H1 (cell line): ENCODE measurements around the gene PTGER3. TPM values are rescaled to one million over a fixed set of nuclear protein-coding genes. Genes with fewer than 3 reads are reported as not detected.

Source experiments
- CTCF ChIA-PET: fragments of 300-600 bp; sonication (Branson Sonifier 250); formaldehyde crosslinking; loops from one replicate; lab custom pipeline; 2021; ENCODE audit not compliant: partially characterized antibody; lab: Charles Lee
- POLR2A ChIA-PET: fragments of 300-600 bp; sonication (Branson Sonifier 250); formaldehyde crosslinking; loops from one replicate; lab custom pipeline; 2021; ENCODE audit warnings: inconsistent platforms; ENCODE audit not compliant: partially characterized antibody; lab: Charles Lee
- DNase-seq, 2 experiments: peaks; one replicate each; pipeline versions ENCODE4 v3.0.0 to v3.0.0-alpha.2; 2010 to 2022; ENCODE audit warnings: low spot score in 2 of 2, low read depth in 1 of 2, mixed read lengths in 1 of 2
- FAIRE-seq: peaks from 2 replicates; lab custom pipeline; 2011; peaks lifted over from hg19 to GRCh38; lab: Jason Lieb, UNC
- H2AFZ ChIP-seq: 2 replicates; pipeline ENCODE4 v1.8.1; 2012; ENCODE audit warnings: low read length, inconsistent platforms
- H2AK5ac ChIP-seq: 2 replicates; pipeline ENCODE4 v1.6.1; 2013; ENCODE audit warnings: low read depth, low read length
- H2BK120ac ChIP-seq: replicated peaks from 2 replicates; pipeline ENCODE3; 2013; ENCODE audit warnings: low read depth, low read length, inconsistent platforms
- H2BK12ac ChIP-seq: 2 replicates; pipeline ENCODE4 v1.6.1; 2013; ENCODE audit warnings: low read depth, low read length
- H2BK15ac ChIP-seq: 2 replicates; pipeline ENCODE4 v1.6.1; 2013; ENCODE audit warnings: low read length
- H2BK20ac ChIP-seq: 2 replicates; pipeline ENCODE4 v1.6.1; 2013; ENCODE audit warnings: low read length
- H2BK5ac ChIP-seq: 2 replicates; pipeline ENCODE4 v1.6.1; 2013; ENCODE audit warnings: low read depth, low read length
- H3K14ac ChIP-seq: 2 replicates; pipeline ENCODE4 v1.6.1; 2013; ENCODE audit warnings: inconsistent platforms; ENCODE audit not compliant: insufficient read length
- H3K18ac ChIP-seq: 2 replicates; pipeline ENCODE4 v1.6.1; 2013; ENCODE audit warnings: low read length; ENCODE audit errors: extremely low read depth
- H3K23ac ChIP-seq: 2 replicates; pipeline ENCODE4 v1.6.1; 2013; ENCODE audit warnings: inconsistent platforms; ENCODE audit not compliant: insufficient read length
- H3K23me2 ChIP-seq: 2 replicates; pipeline ENCODE4 v1.6.1; 2013; ENCODE audit warnings: low read depth, low read length
- H3K27ac ChIP-seq: 2 replicates; pipeline ENCODE4 v1.6.1; 2011; ENCODE audit warnings: low read depth, low read length, inconsistent platforms
- H3K27me3 ChIP-seq, 4 experiments: replicated peaks in 1 of 4; 1 replicate in 1 of 4; 2 replicates in 3 of 4; pipeline versions ENCODE4 v1.6.1 to v1.8.1; 2011 to 2013; ENCODE audit warnings: low read length in 3 of 4, mild to moderate bottlenecking in 3 of 4, inconsistent platforms in 2 of 4, mixed read lengths in 2 of 4, moderate library complexity in 1 of 4; ENCODE audit not compliant: control insufficient read depth in 3 of 4, insufficient read depth in 3 of 4; ENCODE audit errors: extremely low read depth in 1 of 4
- H3K36me3 ChIP-seq, 4 experiments: 2 replicates each; pipeline versions ENCODE4 v1.6.1 to v1.8.1; 2011 to 2013; ENCODE audit warnings: mild to moderate bottlenecking in 4 of 4, low read length in 3 of 4, moderate library complexity in 2 of 4, control low read depth in 1 of 4, inconsistent platforms in 1 of 4; ENCODE audit not compliant: insufficient read depth in 4 of 4, control insufficient read depth in 2 of 4
- H3K4ac ChIP-seq: replicated peaks from 2 replicates; pipeline ENCODE3; 2013; ENCODE audit warnings: low read length, low read depth, mixed read lengths, inconsistent platforms; ENCODE audit not compliant: insufficient read length
- H3K4me1 ChIP-seq, 4 experiments: replicated peaks in 1 of 4; 1 replicate in 1 of 4; 2 replicates in 3 of 4; pipeline versions ENCODE4 v1.6.1 to v1.8.1; 2011 to 2013; ENCODE audit warnings: low read length in 3 of 4, inconsistent platforms in 2 of 4, mixed read lengths in 1 of 4; ENCODE audit not compliant: insufficient read depth in 4 of 4, control insufficient read depth in 3 of 4
- H3K4me2 ChIP-seq, 2 experiments: 2 replicates each; pipeline versions ENCODE4 v1.6.1 to v1.8.1; 2011 to 2013; ENCODE audit warnings: low read depth in 2 of 2, low read length in 2 of 2, control low read depth in 1 of 2, inconsistent platforms in 1 of 2, mild to moderate bottlenecking in 1 of 2; ENCODE audit not compliant: insufficient read depth in 1 of 2
- H3K4me3 ChIP-seq, 4 experiments: fragments of 200-600, 300-600 bp in 1 of 4; sonication (generic), shearing (Covaris generic), sonication (Bioruptor Twin) in 1 of 4; 2 replicates each; pipeline versions ENCODE4 v1.5.1 to v1.8.1; 2011 to 2016; ENCODE audit warnings: low read length in 4 of 4, low read depth in 3 of 4, control low read depth in 2 of 4, inconsistent platforms in 2 of 4, mild to moderate bottlenecking in 2 of 4, mixed read lengths in 1 of 4, moderate library complexity in 1 of 4; ENCODE audit not compliant: insufficient read depth in 2 of 4; ENCODE audit errors: extremely low read depth in 1 of 4
- H3K56ac ChIP-seq: replicated peaks from 2 replicates; pipeline ENCODE3; 2013; ENCODE audit warnings: low read depth, mild to moderate bottlenecking, mixed read lengths, low read length, inconsistent platforms; ENCODE audit not compliant: insufficient read length
- H3K79me1 ChIP-seq: 2 replicates; pipeline ENCODE4 v1.6.1; 2013; ENCODE audit warnings: low read depth, low read length, control low read depth
- H3K79me2 ChIP-seq, 2 experiments: 2 replicates each; pipeline versions ENCODE4 v1.6.1 to v1.8.1; 2012 to 2013; ENCODE audit warnings: low read length in 2 of 2, mild to moderate bottlenecking in 2 of 2, inconsistent platforms in 1 of 2; ENCODE audit not compliant: insufficient read depth in 2 of 2, control insufficient read depth in 1 of 2
- H3K9ac ChIP-seq, 4 experiments: replicated peaks in 1 of 4; 1 replicate in 1 of 4; 2 replicates in 3 of 4; pipeline versions ENCODE4 v1.6.1 to v1.8.1; 2011 to 2013; ENCODE audit warnings: low read depth in 3 of 4, low read length in 3 of 4, control low read depth in 2 of 4, mild to moderate bottlenecking in 2 of 4, moderate library complexity in 2 of 4, inconsistent platforms in 1 of 4; ENCODE audit errors: extremely low read depth in 1 of 4
- H3K9me3 ChIP-seq, 2 experiments: 2 replicates each; pipeline versions ENCODE4 v1.6.1 to v1.8.1; 2012 to 2013; ENCODE audit warnings: mild to moderate bottlenecking in 2 of 2, moderate library complexity in 2 of 2, control low read depth in 1 of 2, inconsistent platforms in 1 of 2, low read depth in 1 of 2, low read length in 1 of 2, mixed read lengths in 1 of 2; ENCODE audit not compliant: insufficient read depth in 2 of 2
- H4K20me1 ChIP-seq, 2 experiments: replicated peaks in 1 of 2; 2 replicates each; pipeline versions ENCODE3 to v1.8.1; 2011 to 2013; ENCODE audit warnings: inconsistent platforms in 2 of 2, low read length in 2 of 2, mild to moderate bottlenecking in 1 of 2; ENCODE audit not compliant: insufficient read depth in 2 of 2, control insufficient read depth in 1 of 2
- H4K5ac ChIP-seq: 2 replicates; pipeline ENCODE4 v1.6.1; 2013; ENCODE audit warnings: low read length, low read depth, mixed read lengths, inconsistent platforms; ENCODE audit not compliant: insufficient read length
- H4K8ac ChIP-seq: 2 replicates; pipeline ENCODE4 v1.8.0; 2013; ENCODE audit warnings: mild to moderate bottlenecking, moderate library complexity, low read length, inconsistent platforms; ENCODE audit not compliant: insufficient read depth; ENCODE audit errors: extremely low read depth
- H4K91ac ChIP-seq: replicated peaks from 2 replicates; pipeline ENCODE3; 2013; ENCODE audit warnings: low read length, mixed read lengths, inconsistent platforms; ENCODE audit not compliant: insufficient read length
- KDM5A ChIP-seq: fragments of 200-600 bp; IDR thresholded peaks from 2 replicates; pipeline ENCODE4 v1.7.1; 2012; ENCODE audit warnings: mild to moderate bottlenecking, low read length, inconsistent platforms, mixed read lengths
- SIN3A ChIP-seq, 2 experiments: IDR thresholded peaks in 1 of 2; conservative IDR thresholded peaks in 1 of 2; 2 replicates each; pipeline ENCODE4 v1.6.1; 2011 to 2012; ENCODE audit warnings: low read length in 2 of 2, improper control_type of control experiment in 1 of 2, low read depth in 1 of 2, mild to moderate bottlenecking in 1 of 2
- SIX5 ChIP-seq: IDR thresholded peaks from 2 replicates; pipeline ENCODE4 v1.6.1; 2011; ENCODE audit warnings: mild to moderate bottlenecking, low read depth, low read length
- SP2 ChIP-seq: IDR thresholded peaks from 2 replicates; pipeline ENCODE4 v1.6.1; 2012; ENCODE audit warnings: mild to moderate bottlenecking, low read length, inconsistent platforms
- USF2 ChIP-seq: IDR thresholded peaks from 2 replicates; pipeline ENCODE4 v1.6.1; 2011; ENCODE audit warnings: low read length, improper control_type of control experiment
- WGBS, 2 experiments: shearing (Covaris generic) in 1 of 2; methylation state at CpG; one replicate each; pipeline versions ENCODE4 v1.1.6 to v1.1.7; 2013 to 2015; ENCODE audit warnings: low lambda C conversion rate in 2 of 2, mixed read lengths in 2 of 2, inconsistent platforms in 1 of 2, low coverage in 1 of 2, missing lambda C conversion rate in 1 of 2; ENCODE audit not compliant: insufficient replicate concordance in 2 of 2, insufficient coverage in 1 of 2, insufficient read length in 1 of 2; ENCODE audit errors: extremely low coverage in 1 of 2, missing lambda C conversion rate in 1 of 2; 5-methylcytosine and 5-hydroxymethylcytosine counted together
- polyA plus RNA-seq, 7 experiments: library from polyadenylated mRNA; depleted of rRNA in 3 of 7; stranded (reverse) in 5 of 7; unstranded in 2 of 7; fragments of >200 nt in 5 of 7; fragments of 200-250 nt in 2 of 7; gene quantifications; 1 replicate in 5 of 7; 2 replicates in 1 of 7; 4 replicates in 1 of 7; pipeline versions ENCODE4 v1.2.1 to v1.2.3, GENCODE V29; 2011 to 2013; ENCODE audit warnings: missing spikeins in 2 of 7, mixed read lengths in 2 of 7
- total RNA-seq: library from RNA; stranded (reverse); fragmentation: NEBNext Ultra II Directional; extraction: Animal tissue kit (Norgen Biotek cat#: 25700); gene quantifications from 2 replicates; pipeline ENCODE4 v1.2.1, GENCODE V29; 2021

The PTGER3 gene
- total and polyA plus RNA-seq, 2 of the 8 experiments (the other 6 are each of a cell fraction or from before 2014, with no cell fraction given): 0.38 to 0.82 TPM

GRCh38 chr1:70945251-70945650 is 102.4 kb downstream of the PTGER3 start:
- Histone ChIP-seq H3K56ac (no peak overlapping the region), H4K8ac (no peak overlapping the region), H3K79me1 (no peaks in the 10 kb centered on the region), H4K5ac (no peak overlapping the region), H3K4me1 (no peaks in the 10 kb centered on the region), H3K27ac (no peak overlapping the region), H2BK120ac (no peak overlapping the region), H2BK15ac (no peak overlapping the region), H3K23me2 (no peaks in the 10 kb centered on the region), H3K36me3 (no peaks in the 10 kb centered on the region), H3K14ac (no peak overlapping the region), H3K9ac (no peak overlapping the region), H3K18ac (no peak overlapping the region), H3K4me3 (no peak overlapping the region), H3K23ac (no peak overlapping the region), H3K79me2 (no peaks in the 10 kb centered on the region), H2BK12ac (no peak overlapping the region), H2BK20ac (no peak overlapping the region), H2AK5ac (no peak overlapping the region), H3K9me3 (no peaks in the 10 kb centered on the region), H4K20me1 (no peaks in the 10 kb centered on the region), H4K91ac (no peak overlapping the region), H3K27me3 (no peaks in the 10 kb centered on the region), H2AFZ (no peak overlapping the region), H3K4me2 (no peak overlapping the region), H3K4ac (no peak overlapping the region), H2BK5ac (no peak overlapping the region)
- no peak for FAIRE-seq
- TF ChIP-seq KDM5A (no peak), SIN3A (conservative IDR thresholded peaks at IDR 0.05 in 1 of 2, IDR thresholded peaks at IDR 0.05 in 1 of 2; ENCODE audit: low read depth in 1 of 2, low read length in 2 of 2) (no peak), USF2 (no peak), SIX5 (no peak), SP2 (no peak)
- DNase-seq: no peak
- WGBS, 2 experiments: 83% methylated on average over 3 of the region's 3 CpGs; no CpG with 5 or more reads in 1 of the 2 experiments
- ChIA-PET CTCF (interaction anchor here (1.4 kb wide), 1 partner anchor 261 kb away, joined by 3 read pairs; no protein-coding TSS in a partner anchor), POLR2A (no interaction called here)
